OCI-LY1 (cell line): Measurements from ENCODE around the gene GRK4.

ENCODE experiments used
- H2AFZ ChIP-seq: fragments of 200-600 bp; sonication (generic), shearing (Covaris generic); 2 replicates; pipeline ENCODE4 v1.6.0; 2014; ENCODE audit warnings: antibody characterized with exemption, mild to moderate bottlenecking, low read length
- H3F3A ChIP-seq: fragments of 200-600 bp; sonication (generic), shearing (Covaris generic); 2 replicates; pipeline ENCODE4 v1.6.0; 2014; ENCODE audit warnings: mild to moderate bottlenecking, antibody characterized with exemption, low read length, moderate library complexity; ENCODE audit not compliant: insufficient read depth
- H3K27ac ChIP-seq: fragments of 200-600 bp; sonication (generic); 2 replicates; pipeline ENCODE4 v1.5.1; 2014; ENCODE audit warnings: low read length, mixed run types, mild to moderate bottlenecking, low read depth; ENCODE audit not compliant: poor library complexity, severe bottlenecking
- H3K27me3 ChIP-seq: fragments of 200-600 bp; sonication (generic); 2 replicates; pipeline ENCODE4 v1.6.0; 2014; ENCODE audit warnings: antibody characterized with exemption, mild to moderate bottlenecking, low read length, moderate library complexity; ENCODE audit not compliant: insufficient read depth
- H3K36me3 ChIP-seq: fragments of 200-600 bp; sonication (generic); 2 replicates; pipeline ENCODE4 v1.6.1; 2014; ENCODE audit warnings: mild to moderate bottlenecking, antibody characterized with exemption, low read length, moderate library complexity, mixed read lengths; ENCODE audit not compliant: insufficient read depth
- H3K4me1 ChIP-seq: fragments of 200-600 bp; sonication (generic); 2 replicates; pipeline ENCODE4 v1.5.1; 2014; ENCODE audit warnings: mild to moderate bottlenecking, low read length, moderate library complexity; ENCODE audit not compliant: insufficient read depth, severe bottlenecking
- H3K4me2 ChIP-seq: fragments of 200-600 bp; sonication (generic), shearing (Covaris generic); 2 replicates; pipeline ENCODE4 v1.6.1; 2014; ENCODE audit warnings: low read length
- H3K4me3 ChIP-seq: fragments of 200-600 bp; sonication (generic); 2 replicates; pipeline ENCODE4 v1.5.1; 2014; ENCODE audit warnings: low read length, low read depth, mild to moderate bottlenecking, mixed read lengths; ENCODE audit not compliant: poor library complexity, severe bottlenecking
- H3K79me2 ChIP-seq: fragments of 200-600 bp; shearing (Covaris generic); 2 replicates; pipeline ENCODE4 v1.6.1; 2016; ENCODE audit warnings: mixed run types, low read length, mixed read lengths; ENCODE audit not compliant: insufficient read depth
- H3K9ac ChIP-seq: fragments of 200-600 bp; sonication (generic), shearing (Covaris generic); 2 replicates; pipeline ENCODE4 v1.6.1; 2014; ENCODE audit warnings: mild to moderate bottlenecking, low read length, mixed read lengths
- H3K9me2 ChIP-seq: fragments of 200-600 bp; sonication (generic), shearing (Covaris generic); 2 replicates; pipeline ENCODE4 v1.6.1; 2014; ENCODE audit warnings: low read depth, mild to moderate bottlenecking, low read length, mixed read lengths
- H3K9me3 ChIP-seq: fragments of 200-600 bp; shearing (Covaris generic); 2 replicates; pipeline ENCODE4 v1.6.1; 2014; ENCODE audit warnings: low read length, mixed read lengths
- H4K20me1 ChIP-seq: fragments of 200-600 bp; sonication (generic), shearing (Covaris generic); 2 replicates; pipeline ENCODE4 v1.6.0; 2016; ENCODE audit warnings: mild to moderate bottlenecking, low read length; ENCODE audit not compliant: insufficient read depth
- CTCF ChIP-seq: fragments of 200-600 bp; sonication (generic), shearing (Covaris generic); IDR thresholded peaks from 2 replicates; pipeline ENCODE4 v1.5.1; 2017; ENCODE audit warnings: mild to moderate bottlenecking, antibody characterized with exemption, low read length, moderate library complexity, mixed read lengths
- EZH2 ChIP-seq: fragments of 200-600 bp; sonication (generic), shearing (Covaris generic); IDR thresholded peaks from 2 replicates; pipeline ENCODE4 v1.8.0; 2017; ENCODE audit warnings: borderline replicate concordance, mixed run types, mild to moderate bottlenecking, antibody characterized with exemption, low read length, moderate library complexity, mixed read lengths

Gene GRK4

GRCh38 chr4:3054169-3054759, 90.9 kb downstream of the GRK4 start:
- no peak overlapping the region for H3K9ac ChIP-seq
- no peaks in the 10 kb centered on the region for H4K20me1 ChIP-seq
- no peaks in the 10 kb centered on the region for H3K79me2 ChIP-seq
- no peak overlapping the region for H3K27ac ChIP-seq
- no peaks in the 10 kb centered on the region for H3K36me3 ChIP-seq
- no peaks in the 10 kb centered on the region for H3K9me3 ChIP-seq
- H2AFZ ChIP-seq, result no peak overlapping the region
- TF ChIP-seq EZH2, result no peak
- no peak for TF ChIP-seq CTCF
- no peak overlapping the region for H3K4me2 ChIP-seq
- no peaks in the 10 kb centered on the region for H3K27me3 ChIP-seq
- no peaks in the 10 kb centered on the region for H3F3A ChIP-seq
- no peak overlapping the region for H3K4me3 ChIP-seq
- H3K9me2 ChIP-seq, result no peaks in the 10 kb centered on the region
- no peaks in the 10 kb centered on the region for H3K4me1 ChIP-seq

GRCh38 chr4:3059943-3060342, 96.6 kb downstream of the GRK4 start:
- no peak overlapping the region for H2AFZ ChIP-seq
- no peaks in the 10 kb centered on the region for H3K79me2 ChIP-seq
- no peaks in the 10 kb centered on the region for H3F3A ChIP-seq
- H3K27ac ChIP-seq, result no peak overlapping the region
- H3K4me2 ChIP-seq, result no peak overlapping the region
- no peaks in the 10 kb centered on the region for H3K4me1 ChIP-seq
- no peaks in the 10 kb centered on the region for H3K9me2 ChIP-seq
- H3K4me3 ChIP-seq, result no peak overlapping the region
- TF ChIP-seq EZH2, result no peak
- no peaks in the 10 kb centered on the region for H4K20me1 ChIP-seq
- no peaks in the 10 kb centered on the region for H3K36me3 ChIP-seq
- no peak overlapping the region for H3K9ac ChIP-seq
- H3K27me3 ChIP-seq, result no peaks in the 10 kb centered on the region
- no peaks in the 10 kb centered on the region for H3K9me3 ChIP-seq

GRCh38 chr4:3060946-3061345, 97.6 kb downstream of the GRK4 start:
- H3K27me3 ChIP-seq, result no peaks in the 10 kb centered on the region
- TF ChIP-seq EZH2 (no peak), CTCF (no peak)
- H3K4me1 ChIP-seq, result no peaks in the 10 kb centered on the region

GRCh38 chr4:3062471-3062870, 99.1 kb downstream of the GRK4 start:
- no peaks in the 10 kb centered on the region for H3K27me3 ChIP-seq

More at GRCh38 chr4:3060946-3061345, 97.6 kb downstream of the GRK4 start:
- no peak overlapping the region for H2AFZ ChIP-seq
- no peaks in the 10 kb centered on the region for H3K9me3 ChIP-seq
- no peak overlapping the region for H3K27ac ChIP-seq
- H3K9me2 ChIP-seq, result no peaks in the 10 kb centered on the region
- H3F3A ChIP-seq, result no peaks in the 10 kb centered on the region
- no peaks in the 10 kb centered on the region for H4K20me1 ChIP-seq
- H3K4me3 ChIP-seq, result no peak overlapping the region
- H3K36me3 ChIP-seq, result no peaks in the 10 kb centered on the region
- no peaks in the 10 kb centered on the region for H3K79me2 ChIP-seq
- H3K9ac ChIP-seq, result no peak overlapping the region
- no peak overlapping the region for H3K4me2 ChIP-seq

More at GRCh38 chr4:3062471-3062870, 99.1 kb downstream of the GRK4 start:
- Histone ChIP-seq H3F3A (no peaks in the 10 kb centered on the region), H3K4me3 (no peak overlapping the region), H3K79me2 (no peaks in the 10 kb centered on the region), H2AFZ (no peak overlapping the region), H3K9me2 (no peaks in the 10 kb centered on the region), H3K27ac (no peak overlapping the region), H3K9ac (no peak overlapping the region), H3K9me3 (no peaks in the 10 kb centered on the region), H3K36me3 (no peaks in the 10 kb centered on the region), H3K4me1 (no peaks in the 10 kb centered on the region), H4K20me1 (no peaks in the 10 kb centered on the region), H3K4me2 (no peak overlapping the region)
- no peak for TF ChIP-seq CTCF
- TF ChIP-seq EZH2, result no peak
